ENCODE data around the gene SPECC1L. TPM values are rescaled to one million over a fixed set of nuclear protein-coding genes. Genes with fewer than 3 reads are reported as not detected.
A peak's percentile ranks its signal among the peaks of the same experiment; 100 is the strongest.

The SPECC1L gene
- total and polyA plus RNA-seq, 2 experiments from 2014 or later = 19.7 to 43.2 TPM

DNA sequence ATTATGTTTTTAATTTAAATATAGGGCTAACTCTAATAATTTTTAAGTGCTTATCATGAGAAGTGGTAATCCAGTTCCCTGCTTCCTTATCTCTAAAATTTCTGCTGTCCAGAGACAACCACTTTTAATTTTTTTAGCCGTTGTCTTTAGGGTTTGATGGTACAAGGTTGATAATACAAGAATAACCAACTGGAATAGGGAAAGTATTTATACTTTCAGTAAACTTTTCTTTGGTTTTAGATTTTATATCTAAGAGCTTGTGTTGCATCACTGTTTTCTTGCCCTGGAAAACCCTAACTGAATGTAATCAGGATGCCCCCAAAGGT lies 110.2 kb downstream of the SPECC1L start:
- H3K9me3 ChIP-seq (ENCODE audit: low read depth) = no peaks in the 10 kb centered on the region
- TF ChIP-seq, protein P1, sequence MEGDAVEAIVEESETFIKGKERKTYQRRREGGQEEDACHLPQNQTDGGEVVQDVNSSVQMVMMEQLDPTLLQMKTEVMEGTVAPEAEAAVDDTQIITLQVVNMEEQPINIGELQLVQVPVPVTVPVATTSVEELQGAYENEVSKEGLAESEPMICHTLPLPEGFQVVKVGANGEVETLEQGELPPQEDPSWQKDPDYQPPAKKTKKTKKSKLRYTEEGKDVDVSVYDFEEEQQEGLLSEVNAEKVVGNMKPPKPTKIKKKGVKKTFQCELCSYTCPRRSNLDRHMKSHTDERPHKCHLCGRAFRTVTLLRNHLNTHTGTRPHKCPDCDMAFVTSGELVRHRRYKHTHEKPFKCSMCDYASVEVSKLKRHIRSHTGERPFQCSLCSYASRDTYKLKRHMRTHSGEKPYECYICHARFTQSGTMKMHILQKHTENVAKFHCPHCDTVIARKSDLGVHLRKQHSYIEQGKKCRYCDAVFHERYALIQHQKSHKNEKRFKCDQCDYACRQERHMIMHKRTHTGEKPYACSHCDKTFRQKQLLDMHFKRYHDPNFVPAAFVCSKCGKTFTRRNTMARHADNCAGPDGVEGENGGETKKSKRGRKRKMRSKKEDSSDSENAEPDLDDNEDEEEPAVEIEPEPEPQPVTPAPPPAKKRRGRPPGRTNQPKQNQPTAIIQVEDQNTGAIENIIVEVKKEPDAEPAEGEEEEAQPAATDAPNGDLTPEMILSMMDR (IDR thresholded peaks at IDR 0.05; ENCODE audit: low read depth, low read length) = no peak
- no peak overlapping the region for H3K4me3 ChIP-seq
- H3K4me1 ChIP-seq (ENCODE audit: low read depth) = no peaks in the 10 kb centered on the region
- H3K27me3 ChIP-seq = no peaks in the 10 kb centered on the region
- DNase-seq (ENCODE audit: low read depth in 1 of 2, low spot score in 1 of 2) = no peak
- peaks cover 37% of the 10 kb centered on the region for H3K36me3 ChIP-seq
- no peak overlapping the region for H3K27ac ChIP-seq

DNA sequence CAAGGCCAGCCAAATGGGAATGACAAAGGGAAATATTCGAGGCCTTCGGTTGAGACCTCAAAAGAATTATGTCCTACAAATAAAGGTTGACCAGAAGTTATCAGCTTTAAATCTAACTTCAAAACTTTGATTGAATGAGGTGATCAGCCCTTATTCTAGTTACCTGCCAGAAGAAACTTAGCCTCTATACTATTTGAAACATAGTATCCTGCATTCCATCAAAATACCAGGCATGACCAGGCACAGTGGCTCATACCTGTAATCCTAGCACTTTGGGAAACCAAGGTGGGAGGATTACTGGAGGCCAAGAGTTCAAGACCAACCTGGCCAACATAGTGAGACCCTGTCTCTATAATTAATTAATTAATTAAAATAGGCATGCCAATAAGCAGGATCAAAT lies 112.4 kb downstream of the SPECC1L start:
- Histone ChIP-seq H3K9me3 (ENCODE audit: low read depth) (no peaks in the 10 kb centered on the region), H3K27me3 (no peaks in the 10 kb centered on the region), H3K27ac (no peak overlapping the region), H3K4me3 (no peak overlapping the region), H3K36me3 (peaks cover 22% of the 10 kb centered on the region), H3K4me1 (ENCODE audit: low read depth) (no peaks in the 10 kb centered on the region)
- TF ChIP-seq, protein P1 (IDR thresholded peaks at IDR 0.05; ENCODE audit: low read depth, low read length) = no peak
- no peak for DNase-seq (ENCODE audit: low read depth in 1 of 2, low spot score in 1 of 2)

DNA sequence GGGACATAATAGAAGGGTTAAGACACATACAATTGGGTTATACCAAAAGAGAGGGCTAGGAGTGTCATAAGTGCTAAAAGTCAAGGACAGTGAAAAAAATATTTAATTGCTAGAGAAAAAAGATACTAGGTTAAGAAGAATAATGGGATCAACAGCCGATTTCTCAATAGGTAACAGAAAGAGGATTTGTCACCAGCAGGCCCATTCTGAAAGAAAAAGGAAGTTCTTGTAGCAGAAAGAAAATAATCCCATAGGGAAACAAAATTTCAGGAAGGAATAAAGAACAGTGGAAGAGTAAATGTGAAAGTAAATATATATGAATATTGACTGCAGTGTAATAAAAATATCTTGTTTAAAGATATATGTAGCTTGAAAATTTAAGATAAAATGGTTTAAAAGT lies 113.5 kb downstream of the SPECC1L start:
- no peak overlapping the region for H3K27ac ChIP-seq
- H3K4me1 ChIP-seq (ENCODE audit: low read depth) = no peaks in the 10 kb centered on the region
- peaks cover 11% of the 10 kb centered on the region for H3K36me3 ChIP-seq
- H3K9me3 ChIP-seq (ENCODE audit: low read depth) = no peaks in the 10 kb centered on the region
- DNase-seq (ENCODE audit: low read depth in 1 of 2, low spot score in 1 of 2) = no peak
- H3K27me3 ChIP-seq = no peaks in the 10 kb centered on the region
- H3K4me3 ChIP-seq = no peak overlapping the region
- TF ChIP-seq, protein P1 (IDR thresholded peaks at IDR 0.05; ENCODE audit: low read depth, low read length) = no peak

DNA sequence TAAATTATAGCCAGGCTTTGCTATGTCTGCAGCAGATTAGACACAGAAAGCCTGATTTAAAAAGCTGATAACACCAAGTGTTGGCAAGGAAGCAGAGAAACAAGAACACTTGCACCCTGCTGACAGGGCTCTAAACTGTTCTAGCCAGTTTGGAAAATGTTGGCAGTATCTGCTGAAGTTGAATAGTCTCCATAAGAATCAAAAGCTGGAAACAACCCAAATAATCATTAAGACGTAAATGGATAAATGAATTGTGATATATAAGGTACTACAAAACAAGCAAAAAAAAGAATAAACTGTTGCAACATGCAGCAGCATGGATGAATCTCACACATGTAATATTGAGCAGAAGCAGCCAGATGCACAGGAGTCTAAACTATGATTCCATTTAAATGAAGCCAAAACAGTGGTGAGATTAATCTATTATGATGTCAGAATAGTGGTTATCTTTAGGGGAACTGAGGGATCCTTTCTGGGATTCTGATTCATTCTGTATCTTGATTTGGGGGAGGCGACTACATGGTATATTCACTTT lies 116.4 kb downstream of the SPECC1L start:
- peak in 1 of 2 donors; percentile 62 for DNase-seq (ENCODE audit: low read depth in 1 of 2, low spot score in 1 of 2)
- H3K9me3 ChIP-seq (ENCODE audit: low read depth) = no peaks in the 10 kb centered on the region

DNA sequence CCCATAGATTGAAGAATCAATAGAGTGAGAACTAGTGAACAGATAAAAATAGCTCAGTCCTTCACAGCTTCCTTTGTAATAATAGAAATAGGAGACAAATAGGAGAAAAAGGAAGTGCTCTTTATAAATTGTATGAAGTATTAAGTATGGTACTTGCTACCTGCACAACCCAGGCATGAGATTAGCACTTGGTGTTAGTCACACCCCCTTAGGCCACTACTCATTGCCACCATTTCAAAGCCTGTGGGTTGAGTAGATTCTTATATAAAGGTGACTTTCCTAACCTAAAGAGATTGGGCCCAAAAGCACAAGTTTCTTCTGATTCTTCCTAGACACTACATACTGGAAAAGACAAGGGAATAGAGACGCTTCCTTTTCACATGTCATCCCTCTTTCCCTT lies 119.0 kb downstream of the SPECC1L start:
- Histone ChIP-seq H3K36me3 (peaks cover 6% of the 10 kb centered on the region), H3K4me3 (no peak overlapping the region)

More for the DNA sequence above, 116.4 kb downstream of the SPECC1L start:
- Histone ChIP-seq H3K4me1 (ENCODE audit: low read depth) (no peaks in the 10 kb centered on the region), H3K36me3 (peaks cover 5% of the 10 kb centered on the region), H3K27me3 (no peaks in the 10 kb centered on the region), H3K27ac (no peak overlapping the region), H3K4me3 (no peak overlapping the region)
- TF ChIP-seq, protein P1 (IDR thresholded peaks at IDR 0.05; ENCODE audit: low read depth, low read length) = no peak

More for the DNA sequence above, 119.0 kb downstream of the SPECC1L start:
- no peak for DNase-seq (ENCODE audit: low read depth in 1 of 2, low spot score in 1 of 2)
- TF ChIP-seq, protein P1 (IDR thresholded peaks at IDR 0.05; ENCODE audit: low read depth, low read length) = no peak
- H3K4me1 ChIP-seq (ENCODE audit: low read depth) = peaks cover 5% of the 10 kb centered on the region
- no peaks in the 10 kb centered on the region for H3K27me3 ChIP-seq
- H3K27ac ChIP-seq = no peak overlapping the region
- no peaks in the 10 kb centered on the region for H3K9me3 ChIP-seq (ENCODE audit: low read depth)
